SW480 (cell line): ENCODE measurements around the gene NBPF1.
A peak's percentile ranks its signal among the peaks of the same experiment; 100 is the strongest.
"Not testable (repeated sequence)": the region's sequence is repeated elsewhere in the genome, so short reads cannot be mapped to it uniquely, and the experiment has no call there.

Source experiments
- DNase-seq: peaks from one replicate; pipeline ENCODE4 v3.0.0-alpha.2; 2016; ENCODE audit warnings: low spot score

Gene NBPF1

DNA sequence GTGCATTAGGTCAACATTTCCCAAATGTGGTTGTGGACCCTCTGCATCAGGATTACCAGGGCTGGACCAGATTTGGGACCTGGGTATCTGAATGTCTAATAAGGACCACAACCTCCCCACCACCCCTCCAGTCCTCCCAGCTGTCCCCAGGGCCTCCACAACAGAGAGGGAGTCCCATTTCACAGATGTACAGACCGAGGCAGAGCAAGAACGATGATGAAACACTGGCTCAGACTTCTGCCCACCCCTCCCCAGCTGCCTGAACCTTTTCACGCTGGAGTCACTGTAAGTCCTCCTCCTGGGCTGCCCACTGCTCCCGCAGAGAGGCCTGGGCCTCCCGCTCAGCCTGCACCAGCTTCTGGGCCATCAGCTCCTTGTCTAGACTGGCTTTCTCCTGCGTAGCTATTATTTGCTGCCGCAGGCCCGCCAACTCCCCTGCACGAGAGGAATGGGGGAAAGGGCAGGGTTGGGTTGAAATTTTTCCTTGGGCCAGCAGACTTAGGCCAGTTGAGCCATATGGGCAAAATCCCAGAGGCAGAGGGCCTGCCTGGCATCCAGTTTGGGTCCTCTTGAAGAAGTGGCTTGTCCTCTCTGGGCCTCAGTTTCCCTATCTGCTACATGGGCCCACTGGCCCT lies 8.4 kb upstream of the NBPF1 start:
- DNase-seq, result not testable (repeated sequence)

DNA sequence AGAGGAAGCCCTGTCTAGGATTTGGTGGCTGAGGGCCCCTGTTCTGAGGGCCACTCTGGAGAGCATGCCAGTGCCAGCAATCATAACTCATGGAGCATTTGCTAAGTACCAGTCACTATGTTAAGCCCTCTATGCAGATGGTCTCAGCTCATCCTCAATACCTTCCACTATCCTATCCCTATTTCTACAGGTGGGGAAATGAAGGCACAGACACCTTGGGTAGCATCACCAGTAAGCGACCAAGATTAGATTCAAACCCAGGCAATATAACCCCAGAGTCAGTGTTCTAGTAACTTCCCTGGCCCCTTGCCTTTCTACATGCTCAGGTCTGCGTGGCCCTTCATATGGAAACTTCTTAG lies 7.9 kb upstream of the NBPF1 start:
- DNase-seq, result no peak

DNA sequence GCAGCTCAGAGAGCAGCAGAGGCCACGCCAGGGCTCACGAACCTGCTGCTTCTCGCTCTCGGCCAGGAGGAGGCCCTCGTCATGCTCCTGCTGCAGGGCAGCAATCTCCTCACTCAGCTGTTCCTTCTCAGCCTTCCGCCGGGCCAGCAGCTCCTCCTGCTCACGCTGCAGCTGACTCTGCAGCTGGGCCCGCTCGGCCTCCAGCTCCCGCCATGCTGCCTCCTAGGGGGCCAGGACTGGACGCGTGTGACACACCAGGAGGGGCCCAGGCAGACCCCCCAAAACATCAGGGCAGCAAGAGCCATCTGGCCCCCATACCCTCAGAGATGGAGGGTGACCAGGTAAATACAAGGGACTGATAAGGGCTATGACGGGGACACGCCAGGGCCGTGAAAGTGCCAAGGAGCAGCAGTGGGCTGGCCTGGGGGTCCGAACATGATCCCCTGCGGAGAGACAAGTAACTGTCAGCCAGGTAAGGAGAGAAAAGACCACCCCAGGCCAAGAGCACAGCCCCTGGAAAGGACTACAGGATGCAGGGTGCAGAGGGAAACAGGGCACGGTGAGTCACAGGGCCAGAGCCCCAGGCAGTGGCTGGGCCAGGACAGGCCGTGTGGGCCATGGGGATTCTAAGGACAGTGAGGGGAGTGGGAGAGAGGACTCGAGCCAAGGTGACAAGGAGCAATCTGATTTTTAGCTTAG lies 6.6 kb upstream of the NBPF1 start:
- DNase-seq, result not testable (repeated sequence)

DNA sequence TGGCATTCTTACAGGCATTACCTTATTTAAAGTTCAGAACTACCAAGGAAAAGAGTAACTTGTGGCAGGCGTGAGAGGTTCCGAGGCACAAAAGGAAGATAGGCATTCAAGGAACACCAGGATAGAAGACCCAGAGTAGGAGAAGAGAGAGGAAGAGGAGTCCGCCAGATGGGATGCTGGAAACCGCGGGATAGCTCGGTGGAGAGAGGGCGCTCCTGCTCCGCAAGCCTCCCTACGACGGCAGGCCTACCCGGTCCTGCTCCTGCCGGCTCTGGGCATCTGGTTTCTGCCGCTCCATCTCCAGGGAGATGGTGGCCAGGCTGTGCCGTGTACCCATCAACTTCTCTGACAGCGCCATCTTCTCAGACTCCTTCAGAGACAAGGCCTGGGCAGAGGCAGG lies 5.4 kb upstream of the NBPF1 start:
- DNase-seq, result no peak

DNA sequence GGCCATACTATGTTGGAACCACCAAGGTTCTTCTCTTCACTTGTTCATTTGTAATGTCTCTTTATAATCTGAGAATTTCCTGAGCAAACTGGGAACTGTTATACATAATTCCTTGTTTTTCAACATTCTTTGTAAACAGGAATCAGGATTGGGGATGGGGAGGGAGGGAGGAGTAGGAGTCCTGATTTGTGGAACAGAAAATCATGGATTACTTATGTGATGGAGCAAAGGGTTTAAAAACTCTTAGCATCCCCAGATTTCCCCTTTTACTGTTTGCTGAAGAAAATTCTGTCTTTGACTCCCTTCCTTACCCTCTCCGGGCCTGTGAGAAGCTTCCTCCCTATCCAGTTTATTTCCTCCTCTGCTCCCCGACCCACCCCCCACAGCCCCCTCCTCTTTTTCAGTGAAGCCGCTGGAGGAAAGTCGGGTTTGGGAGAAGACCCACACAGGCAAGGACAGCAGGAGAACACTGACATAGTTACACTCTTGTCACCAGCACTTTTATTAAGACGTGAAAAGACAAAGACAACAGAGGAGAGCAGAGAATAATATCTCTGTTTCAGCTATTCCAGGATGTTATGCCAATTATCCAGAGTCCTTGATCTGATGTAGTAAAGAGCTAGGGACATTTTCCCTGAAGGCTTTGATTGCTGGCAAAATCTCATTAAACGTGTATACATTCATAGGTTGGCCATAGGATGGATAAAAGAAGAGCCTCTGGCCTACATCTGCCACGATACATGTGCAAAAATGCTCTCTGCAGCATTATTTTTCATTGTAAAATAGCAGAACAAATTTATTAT lies 4.6 kb upstream of the NBPF1 start:
- no peak for DNase-seq

DNA sequence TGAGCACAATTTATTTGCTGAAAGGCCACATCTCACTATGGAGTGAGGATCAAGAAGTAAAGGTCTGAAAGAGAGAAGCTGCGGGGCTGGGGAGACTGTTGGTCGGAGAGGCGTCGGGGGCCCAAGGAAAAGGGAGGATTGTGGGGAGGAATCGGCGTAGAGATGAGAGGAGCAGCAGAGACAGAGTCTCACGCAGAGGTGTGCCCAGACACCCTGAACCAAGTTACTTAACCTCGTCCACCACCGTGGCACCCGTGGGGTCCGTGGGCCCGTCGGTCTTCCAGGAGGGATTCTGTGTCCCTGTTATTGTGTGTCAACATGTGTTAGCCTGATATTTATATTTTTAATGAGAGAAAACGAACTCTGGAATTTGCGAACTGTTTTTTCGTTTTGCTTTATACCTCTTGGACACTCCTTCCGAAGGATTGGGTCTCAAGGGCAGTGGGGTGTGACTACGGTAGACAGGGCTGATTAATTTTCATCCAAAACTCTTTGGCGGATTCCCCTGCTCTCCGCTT lies 3.8 kb upstream of the NBPF1 start:
- DNase-seq, result no peak

DNA sequence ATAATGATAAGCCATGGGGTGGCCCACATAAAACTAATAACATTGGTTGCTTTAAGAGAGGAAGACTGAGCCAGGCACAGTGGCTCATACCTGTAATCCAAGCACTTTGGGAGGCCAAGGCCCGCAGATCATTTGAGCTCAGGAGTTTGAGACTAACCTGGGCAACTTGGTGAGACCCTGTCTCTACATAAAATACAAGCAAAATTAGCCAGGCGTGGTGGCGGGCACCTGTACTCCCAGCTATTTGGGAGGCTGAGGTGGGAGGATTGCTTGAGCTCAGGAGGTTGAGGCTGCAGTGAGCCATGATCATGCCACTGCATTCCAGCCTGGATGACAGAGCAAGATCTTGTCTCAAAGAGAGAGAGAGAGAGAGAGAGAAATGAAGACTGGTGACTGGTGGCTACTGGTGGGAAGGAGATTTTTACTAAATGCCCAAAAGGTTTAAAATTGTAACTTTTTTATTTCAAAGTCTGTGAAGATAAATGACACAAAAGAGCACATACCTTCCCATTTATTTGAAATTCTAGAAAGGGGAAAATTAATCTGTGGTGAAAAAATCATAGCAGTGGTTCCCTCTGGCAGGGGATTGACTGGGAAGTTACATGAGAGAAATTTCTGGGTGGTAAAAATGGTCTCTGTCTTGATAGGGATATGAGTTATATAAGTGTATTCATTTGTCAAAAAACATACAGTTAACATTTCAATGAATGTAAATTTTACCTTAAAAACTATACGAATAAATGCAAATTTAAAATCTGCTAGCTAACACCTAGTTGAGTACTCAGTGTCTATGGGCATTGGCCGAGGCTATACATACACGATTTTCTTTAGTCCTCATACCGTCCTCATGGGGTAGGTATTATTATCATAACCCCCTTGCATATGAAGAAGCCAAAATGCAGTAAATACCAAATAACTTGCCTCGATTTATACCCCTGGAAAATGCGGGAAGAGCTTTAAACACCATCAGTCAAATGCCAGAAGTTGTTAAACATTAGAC lies 2.2 kb upstream of the NBPF1 start:
- no peak for DNase-seq

DNA sequence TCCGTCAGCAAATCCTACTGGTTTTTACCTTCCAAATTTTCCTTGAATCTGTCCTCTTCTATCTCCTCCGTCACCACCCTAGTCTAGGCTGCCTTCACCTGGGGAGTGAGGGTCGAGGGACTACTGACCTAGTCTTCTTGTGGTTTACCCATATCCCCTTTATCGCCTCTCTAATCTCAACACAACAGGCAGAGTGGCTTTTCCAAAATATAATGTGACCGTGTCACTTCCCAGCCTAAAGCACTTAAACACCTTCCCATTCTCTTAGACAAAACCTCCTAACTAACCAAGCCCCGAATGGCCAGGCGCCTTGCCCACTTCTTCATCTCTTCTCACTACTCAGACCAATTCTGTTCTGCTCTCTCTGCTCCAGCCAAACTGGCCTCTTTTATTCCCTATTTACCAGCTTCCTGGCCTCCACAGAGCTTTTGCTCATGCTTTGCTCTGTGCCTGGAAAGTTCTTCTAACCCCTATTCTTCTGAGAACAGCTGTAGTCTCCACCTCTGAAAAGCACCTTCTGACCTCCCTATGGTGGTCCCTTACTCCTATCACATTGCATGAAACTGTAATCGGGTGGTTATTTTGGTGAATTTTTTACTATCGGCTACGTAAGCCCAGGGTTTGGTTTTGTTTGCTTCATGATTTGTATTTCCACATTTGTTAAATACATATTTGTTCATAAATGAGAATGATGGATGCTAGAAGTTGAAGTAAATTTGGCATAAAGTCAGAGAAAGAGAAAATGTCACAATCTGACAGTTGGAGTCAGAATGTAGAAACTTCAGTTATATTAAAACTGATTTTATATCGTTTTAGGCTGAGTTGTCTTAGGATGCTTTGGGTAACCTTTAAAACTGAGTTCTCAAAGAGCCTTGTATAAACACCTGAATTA lies 1.2 kb upstream of the NBPF1 start:
- DNase-seq, result no peak

DNA sequence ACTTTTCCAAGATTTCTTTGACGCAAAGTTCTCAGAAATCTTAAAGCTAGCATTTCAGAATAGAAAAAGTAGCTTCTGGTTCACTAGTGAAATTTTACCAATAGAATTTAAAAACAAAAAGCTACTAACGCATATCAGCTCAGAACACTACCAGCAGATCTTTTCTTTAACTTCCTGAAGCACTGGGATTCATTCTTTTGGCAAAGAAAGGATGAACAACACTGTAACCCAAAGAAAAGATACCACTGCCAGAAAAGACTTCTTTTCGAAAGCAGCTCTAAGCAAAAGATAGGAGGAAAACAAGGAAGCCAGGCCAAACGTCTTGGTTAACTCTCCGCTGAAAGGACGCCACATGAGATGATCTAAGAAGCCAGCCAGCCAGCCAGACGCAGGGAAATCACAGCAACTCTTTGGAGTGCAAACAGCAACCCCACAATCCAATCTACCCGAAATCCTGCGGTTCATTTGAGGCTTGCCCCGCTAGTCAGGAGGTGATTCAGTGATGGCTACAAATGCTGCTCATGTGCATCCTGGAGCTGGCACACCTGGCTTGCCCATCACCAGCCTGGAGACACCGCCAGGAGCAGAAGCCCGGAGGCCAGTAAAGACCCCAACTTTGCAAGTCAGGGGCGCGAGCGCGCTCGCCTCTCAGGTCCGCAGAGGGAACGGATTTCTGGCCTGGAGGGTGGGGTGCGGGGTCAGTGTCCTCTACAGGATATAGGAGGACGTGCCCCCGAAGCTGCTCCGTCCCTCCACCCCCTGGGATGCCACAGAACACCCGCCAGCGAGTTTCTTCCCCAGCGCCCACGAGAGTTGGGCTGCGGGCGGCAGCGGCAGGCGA lies 812 bp downstream of the NBPF1 start:
- peak; percentile 80 for DNase-seq

DNA sequence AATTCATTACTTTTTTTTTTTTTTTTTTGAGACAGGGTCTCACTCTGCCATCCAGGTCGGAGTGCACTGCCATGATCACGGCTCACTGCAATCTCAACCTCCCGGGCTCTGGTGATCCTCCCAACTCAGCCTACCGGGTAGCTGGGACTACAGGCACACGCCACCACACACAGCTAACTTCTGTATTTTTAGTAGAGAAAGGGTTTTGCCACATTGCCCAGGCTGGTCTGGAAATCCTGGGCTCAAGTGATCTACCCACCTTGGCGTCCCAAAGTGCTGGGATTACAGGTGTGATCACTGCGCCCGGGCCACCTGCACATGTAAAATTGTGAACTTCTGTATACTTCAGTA lies 1.4 kb downstream of the NBPF1 start:
- not testable (repeated sequence) for DNase-seq

DNA sequence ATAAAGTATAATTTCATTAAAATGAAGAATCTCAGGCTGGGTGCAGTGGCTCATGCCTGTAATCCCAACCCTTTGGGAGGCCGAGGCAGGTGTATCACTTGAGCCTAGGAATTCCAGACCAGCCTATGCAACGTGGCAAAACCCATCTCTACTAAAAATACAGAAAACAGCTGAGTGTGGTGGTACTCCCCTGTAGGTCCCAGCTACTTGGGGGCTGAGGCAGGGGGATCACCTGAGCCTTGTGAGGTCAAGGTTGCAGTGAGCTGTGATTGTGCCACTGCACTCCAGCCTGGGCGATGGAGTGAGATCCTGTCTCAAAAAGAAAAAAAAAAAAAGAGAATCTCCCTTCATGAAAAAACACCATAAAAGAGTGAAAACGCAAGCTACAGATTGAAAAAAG lies 2.2 kb downstream of the NBPF1 start:
- not testable (repeated sequence) for DNase-seq

DNA sequence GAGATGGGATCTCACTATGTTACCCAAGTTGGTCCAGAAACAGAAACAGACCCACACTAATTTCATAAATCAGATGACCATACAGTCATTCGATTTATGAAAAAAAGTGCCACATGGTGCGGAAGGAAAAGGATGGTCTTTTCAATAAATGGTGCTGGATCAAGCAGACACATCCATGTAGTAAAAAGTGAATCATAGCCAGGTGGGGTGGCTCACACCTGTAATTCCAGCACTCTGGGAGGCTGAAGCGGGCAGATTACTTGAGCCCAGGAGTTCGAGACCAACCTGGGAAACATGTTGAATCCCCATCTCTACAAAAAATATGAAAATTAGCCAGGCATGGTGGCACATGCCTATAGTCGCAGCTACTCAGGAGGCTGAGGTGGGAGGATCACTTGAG lies 2.8 kb downstream of the NBPF1 start:
- not testable (repeated sequence) for DNase-seq

DNA sequence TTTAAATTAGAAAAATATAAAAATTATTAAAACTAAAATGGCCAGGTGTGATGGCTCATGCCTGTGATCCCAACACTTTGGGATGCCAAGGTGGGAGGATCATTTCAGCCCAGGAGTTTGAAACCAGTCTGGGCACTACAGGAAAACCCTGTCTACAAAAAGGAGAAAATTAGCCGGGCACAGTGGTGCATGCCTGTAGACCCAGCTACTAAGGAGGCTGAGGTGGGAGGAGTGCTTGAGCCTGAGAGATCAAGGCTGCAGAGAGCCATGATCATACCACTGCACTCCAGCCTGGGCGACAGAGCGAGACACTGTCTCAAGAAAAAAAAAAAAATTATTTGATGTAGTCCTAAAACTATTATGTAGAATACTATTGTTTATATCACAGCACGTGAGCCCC lies 3.6 kb downstream of the NBPF1 start:
- not testable (repeated sequence) for DNase-seq

DNA sequence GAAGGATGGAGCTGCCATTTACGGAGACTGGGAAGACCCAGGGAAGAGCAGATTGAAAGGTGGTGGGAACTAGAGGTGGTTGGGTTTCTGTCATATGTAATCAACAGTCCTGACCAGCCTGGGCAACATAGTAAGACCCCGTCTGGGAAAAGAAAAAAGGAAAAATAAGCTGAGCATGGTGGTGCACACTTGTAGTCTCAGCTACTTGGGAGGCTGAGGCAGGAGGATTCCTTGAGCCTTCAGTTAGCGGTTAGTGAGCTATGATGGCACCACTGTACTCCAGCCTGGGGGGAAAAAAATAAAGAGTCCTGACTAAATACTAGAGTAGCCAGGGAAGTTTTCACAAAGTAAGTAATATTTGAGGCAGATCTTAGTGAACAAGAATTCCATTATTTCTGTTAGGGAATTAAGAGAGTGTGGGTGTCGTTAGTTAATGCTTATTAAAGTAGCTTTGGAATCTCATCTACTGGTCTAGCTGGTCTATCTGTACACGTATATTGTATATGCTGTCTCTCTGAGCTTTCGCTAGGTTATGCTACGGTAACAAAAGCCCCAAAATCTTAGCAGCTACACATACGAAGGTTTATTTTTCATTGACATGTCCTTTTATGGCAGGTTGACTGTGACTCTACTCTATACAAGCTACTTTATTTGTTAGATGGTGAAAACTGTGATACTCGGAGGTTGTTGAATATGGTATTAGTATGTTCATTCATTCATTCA lies 4.4 kb downstream of the NBPF1 start:
- no peak for DNase-seq

DNA sequence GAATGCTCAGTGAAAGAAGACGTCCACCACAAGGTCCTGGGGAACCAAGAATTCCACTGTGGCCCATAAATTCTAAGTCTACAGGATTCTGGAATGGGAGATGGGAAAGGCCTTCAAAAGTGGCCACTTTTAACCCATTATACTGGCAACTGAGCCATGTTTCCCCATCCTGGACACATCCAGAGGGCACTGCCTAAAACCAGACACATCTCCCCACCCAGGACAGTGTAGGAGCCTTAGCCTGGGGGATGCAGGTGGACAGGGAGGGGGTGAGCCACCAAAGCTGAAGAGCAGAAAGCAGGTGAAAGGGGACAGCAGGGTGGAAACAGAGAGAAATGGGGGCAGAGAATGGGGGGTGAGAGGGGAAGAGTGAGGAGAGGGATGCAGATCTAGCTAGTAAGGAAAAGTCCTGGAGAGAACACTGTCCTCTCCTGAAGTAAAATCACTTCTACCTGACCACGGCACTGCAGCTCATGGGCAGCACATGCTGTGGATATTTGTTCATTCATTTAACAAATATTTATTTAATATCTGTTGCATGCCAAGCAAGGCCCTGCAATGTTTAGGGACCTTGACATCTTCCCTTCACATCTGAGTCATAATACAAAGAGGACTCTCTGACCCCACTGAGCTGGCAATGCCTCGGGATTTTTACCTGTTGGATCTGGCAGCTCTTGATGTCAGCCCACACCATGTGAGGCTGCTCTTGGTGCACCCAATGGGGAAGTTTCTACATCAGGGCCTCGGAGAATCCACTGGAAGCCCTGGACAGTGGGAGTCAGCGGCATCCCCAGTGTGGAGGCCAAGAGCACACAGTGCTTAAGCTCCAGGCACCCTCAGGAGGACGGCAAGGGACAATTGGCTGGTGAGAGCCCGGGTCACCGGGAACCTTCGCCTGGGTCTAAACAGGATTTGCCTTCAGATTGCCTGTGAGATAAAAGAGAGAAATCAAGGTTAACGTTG lies 5.2 kb downstream of the NBPF1 start:
- not testable (repeated sequence) for DNase-seq

DNA sequence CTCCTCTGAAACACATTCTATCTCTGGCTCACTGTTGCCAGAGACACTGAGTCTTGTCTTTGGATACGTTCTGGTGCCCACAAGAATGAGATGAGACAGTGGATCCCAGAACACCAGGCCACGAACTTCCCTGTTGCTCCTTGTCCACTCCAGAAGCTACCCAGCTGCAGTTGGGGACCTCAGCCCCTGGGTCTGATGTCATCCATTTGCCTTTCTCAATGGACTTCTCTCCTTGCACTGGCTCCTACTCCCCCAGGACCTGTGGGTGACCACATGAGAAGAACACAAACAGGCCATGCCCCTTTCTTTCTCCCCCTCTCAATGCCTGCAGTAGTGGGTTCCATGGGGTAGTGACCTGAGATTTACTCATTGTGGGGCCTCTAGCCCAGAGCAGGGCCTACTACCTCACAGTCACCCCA lies 5.9 kb downstream of the NBPF1 start:
- DNase-seq, result no peak

DNA sequence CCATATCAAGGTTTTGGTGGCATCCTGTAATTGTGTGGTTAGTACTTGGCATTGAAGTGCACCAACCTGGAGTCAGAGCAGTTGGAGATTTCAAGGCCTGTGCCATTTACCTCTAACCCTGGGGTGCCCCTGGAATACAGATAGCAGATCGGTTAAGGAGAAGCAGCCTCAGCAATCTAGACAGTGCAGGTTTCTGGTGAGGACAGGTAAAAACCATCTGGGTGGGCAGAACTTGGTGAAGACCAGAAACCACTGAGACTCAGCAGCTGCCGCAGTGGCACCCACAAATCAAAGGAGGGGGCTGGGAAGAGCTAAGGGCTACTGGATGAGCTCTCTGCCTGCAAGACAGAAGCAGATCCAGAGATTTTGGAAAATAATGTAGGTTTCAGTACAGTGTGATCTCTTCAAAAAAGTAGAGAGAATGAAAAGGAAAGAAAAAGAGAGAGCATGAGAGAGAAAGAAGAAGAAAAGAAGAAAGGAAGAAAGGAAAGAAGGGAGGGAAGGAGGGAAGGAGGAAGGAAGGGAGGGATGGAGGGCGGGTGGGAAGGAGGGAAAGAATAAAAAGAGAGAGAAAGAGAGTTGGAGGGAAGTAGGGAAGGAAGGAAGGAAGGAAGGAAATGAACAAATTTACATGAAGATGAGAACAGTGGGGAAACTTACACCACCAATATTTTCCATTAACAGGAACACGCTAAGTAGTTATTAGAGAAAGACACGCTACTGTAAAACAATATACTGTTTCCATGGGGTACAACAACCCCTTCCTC lies 6.5 kb downstream of the NBPF1 start:
- not testable (repeated sequence) for DNase-seq
